GM21723 (cell line): ENCODE results near the gene SLU7.

Source experiments
- ATAC-seq: cut with Tn5 transposase; IDR thresholded peaks from one replicate; pipeline ENCODE4 v1.9.1; 2021; ENCODE audit warnings: mild to moderate bottlenecking, moderate library complexity; ENCODE audit not compliant: unreplicated experiment

The SLU7 gene

DNA sequence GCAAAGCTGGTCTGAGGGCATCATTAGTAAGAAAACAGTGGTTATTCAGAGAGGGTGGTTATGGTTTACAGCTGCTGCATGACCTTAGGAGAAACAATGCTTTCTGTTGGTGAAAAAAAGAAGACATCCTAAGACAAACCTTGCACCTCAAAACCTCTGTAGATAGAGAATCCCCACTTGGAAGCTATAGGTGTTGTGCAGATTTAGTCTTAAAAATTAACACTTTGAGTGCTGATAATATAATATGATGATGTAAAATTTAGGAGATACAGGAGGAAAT lies 1.4 kb upstream of the SLU7 start:
- ATAC-seq: no peak

DNA sequence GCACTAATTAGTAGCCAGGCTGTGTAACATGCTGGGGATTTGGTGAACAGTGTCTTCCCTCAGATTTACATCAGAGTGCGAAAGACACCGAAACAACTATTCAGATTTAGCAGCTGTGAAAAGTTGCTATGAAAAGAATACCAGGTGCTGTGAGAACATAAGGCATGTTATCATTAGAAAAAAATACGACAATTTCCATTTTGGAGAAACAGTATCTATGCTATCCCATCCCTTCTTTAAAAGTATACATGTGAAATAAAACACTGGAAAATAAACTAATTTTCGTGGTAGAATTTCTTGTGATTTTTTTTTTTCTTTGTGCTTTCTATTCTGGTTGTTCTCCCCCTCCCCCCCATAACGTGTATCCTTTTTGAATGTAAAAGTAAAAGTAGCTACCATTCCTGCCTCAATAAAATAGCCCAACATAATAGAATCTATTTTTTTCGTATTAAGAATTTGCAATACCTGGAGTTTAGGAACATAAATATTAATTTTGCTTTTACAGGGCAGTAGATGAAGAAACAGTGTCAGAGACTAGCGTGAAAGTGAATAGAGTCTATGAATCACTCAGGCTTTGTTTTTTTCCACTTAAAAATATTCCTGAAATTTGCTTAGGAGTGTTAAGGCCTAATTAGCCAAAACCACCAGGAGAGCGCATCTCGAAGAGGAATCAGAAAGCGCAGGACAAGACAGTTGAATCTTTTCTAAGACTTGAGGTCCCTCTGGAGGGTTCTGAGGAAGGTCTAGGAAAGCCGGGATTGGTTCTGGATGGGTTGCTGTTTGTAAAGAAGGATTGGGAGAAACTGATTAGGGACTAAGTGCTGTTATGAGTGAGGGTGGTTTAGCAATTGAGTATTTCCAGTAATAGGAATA lies 813 bp upstream of the SLU7 start:
- no peak for ATAC-seq

DNA sequence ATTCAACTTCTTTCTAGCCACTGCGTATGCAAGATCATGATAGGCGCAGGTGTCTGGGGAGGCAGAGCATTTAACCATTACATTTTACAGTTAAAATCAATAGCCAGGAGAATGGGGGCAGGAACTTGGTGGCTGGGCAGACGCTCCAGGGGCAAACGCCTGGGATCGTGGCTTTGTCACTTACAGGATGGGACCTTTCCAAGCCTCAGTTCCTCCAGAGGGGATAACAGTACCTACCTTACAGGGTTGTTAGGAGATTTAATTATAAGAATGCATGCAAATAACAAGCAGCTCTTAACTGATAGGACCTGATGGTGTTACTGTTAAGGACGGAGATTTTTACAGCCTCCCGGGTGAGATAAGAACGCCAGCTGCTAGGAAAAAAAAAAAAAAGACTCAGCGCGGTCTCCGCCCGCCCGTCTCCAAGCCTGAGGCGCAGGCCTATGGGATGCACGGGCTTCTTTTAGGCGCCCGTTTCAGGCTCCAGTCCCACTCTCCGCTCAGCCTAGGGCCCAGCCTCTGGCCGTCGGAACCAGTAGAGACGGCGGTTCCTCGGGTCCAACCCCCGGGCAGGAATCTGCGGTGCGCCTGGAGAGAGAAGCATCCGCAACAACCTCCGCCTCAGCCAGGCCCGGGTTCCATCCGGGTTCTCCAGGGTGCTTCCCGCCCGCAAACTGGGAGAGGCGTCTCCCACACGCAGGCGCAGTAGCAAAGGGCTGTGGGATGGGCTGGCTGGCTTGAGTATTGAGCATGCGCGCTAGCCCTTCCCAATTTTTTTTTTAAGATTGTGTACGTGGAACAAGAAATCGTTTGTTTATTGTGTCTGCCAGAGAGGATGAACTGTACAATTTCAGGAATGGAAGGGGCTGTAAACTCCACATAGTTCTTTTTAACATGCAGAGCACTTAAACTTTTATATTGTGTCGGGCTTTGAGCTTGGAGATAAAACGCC lies 19.2 kb downstream of the SLU7 start, which contains the start of gene FAM200C:
FAM200C (minus strand) TSS at position 653 of the 952 bp plus-strand sequence. CDS start 4,564 bp downstream, outside the sequence.
- peak; percentile 87 for ATAC-seq

DNA sequence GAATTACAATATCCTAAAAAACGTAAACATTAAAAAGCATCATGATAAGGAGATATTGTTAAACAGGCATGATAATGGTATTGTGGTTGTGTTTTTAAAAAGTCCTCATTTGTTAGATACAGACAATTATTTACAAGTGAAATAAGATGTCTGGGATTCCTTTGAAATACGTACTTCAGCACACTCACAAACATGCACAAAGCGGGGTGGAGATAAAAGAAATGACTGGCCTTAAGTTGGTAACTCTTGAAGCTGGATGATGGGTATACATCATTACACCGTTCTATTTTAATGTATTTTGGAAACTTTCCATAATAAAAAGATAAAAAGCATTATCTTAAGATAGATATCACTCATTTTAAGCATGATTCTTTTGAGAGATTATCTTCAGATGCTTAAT lies 20.1 kb downstream of the SLU7 start:
- no peak for ATAC-seq

DNA sequence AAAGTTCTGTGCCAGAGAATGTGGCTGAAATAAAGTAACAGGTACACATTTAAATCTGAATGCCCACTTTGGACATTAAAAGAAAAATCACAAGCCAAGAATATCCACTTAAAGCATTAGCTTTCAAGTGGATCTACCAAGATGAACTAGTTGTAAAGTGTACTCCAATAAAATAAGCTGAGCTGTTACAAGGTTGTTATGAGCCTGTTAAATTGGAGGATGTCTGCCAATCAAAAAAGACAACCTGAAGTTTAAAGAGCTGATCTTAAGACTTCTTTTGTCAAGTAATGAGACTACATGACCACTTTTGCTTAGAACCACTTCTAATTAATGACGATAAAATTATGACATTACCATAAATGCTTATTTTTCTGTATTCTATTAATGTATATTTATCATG lies 21.4 kb downstream of the SLU7 start:
- no peak for ATAC-seq

DNA sequence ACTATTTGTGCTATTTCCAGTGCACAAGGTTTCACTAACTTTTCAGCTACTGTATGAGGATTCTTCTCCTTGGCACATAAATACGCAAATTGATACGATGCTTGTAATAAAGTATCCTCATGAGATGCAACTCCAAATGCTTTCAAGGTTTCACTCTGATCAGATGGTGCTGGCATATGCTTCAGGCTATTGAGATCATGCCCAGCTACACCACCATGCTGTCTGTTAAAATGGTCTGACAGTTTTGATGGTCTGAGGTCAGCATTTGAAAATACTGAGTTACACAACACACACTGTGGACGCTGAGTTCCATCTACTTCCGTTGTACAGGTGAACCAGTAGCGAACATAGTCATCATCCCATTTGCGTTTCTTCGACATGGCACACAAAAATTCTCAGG lies 23.8 kb downstream of the SLU7 start:
- no peak for ATAC-seq

DNA sequence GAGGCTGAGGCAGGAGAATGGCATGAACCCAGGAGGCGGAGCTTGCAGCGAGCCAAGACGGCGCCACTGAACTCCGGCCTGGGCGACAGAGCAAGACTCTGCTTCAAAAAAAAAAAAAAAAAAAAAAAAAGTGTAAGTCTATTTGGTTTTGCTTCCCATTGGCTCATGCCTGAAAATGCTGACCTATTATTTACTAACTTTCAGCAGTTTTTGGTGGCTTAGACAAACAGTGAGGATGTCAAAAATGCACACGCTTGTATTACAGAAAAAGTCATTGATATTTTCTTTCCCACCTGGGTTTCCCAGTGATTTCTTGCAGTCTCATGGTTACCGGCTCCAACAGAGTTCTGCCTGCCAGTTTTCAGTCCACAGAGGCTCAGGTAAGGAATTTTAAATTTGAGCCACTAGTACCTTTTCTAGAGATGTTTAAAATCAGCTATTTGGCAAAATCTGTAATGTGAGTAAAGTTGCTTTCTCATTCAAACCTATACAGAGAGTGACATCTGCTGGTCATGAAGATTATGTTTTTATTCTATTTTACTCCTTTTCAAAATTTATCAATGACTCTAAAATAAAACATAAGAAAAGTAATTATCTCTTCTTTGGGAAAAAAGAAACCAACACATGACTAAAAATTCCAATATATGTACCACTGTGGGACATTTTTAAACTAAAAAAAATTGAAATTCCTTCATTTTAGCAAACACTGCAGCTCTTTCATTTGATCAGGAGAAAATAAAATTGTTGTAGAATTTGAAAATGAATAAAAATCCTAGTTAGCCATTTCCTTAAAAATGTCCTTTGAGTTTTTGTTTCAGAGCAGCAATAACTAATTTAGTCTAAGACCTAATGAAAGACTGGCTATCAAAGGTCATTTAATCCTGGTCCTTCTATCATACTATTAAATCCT lies 27.8 kb downstream of the SLU7 start:
- ATAC-seq: no peak

DNA sequence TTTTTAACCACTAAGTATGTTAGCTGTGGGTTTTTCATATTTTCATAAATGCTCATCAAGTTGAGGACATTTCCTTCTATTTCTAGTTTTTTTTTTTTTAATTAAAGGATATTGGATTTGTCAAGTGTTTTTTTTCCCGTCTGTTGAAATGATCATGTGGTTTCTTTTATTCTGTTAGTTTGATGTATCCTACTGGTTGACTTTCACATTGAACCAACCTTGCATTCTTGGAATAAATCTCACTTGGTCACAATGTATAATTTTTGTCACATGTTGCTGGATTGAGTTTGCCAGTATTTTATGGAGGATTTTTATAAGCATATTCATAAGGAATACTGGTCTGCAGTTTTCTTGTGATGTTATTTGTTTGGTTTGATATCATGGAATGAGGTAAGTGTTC lies 31.4 kb downstream of the SLU7 start:
- ATAC-seq: no peak

DNA sequence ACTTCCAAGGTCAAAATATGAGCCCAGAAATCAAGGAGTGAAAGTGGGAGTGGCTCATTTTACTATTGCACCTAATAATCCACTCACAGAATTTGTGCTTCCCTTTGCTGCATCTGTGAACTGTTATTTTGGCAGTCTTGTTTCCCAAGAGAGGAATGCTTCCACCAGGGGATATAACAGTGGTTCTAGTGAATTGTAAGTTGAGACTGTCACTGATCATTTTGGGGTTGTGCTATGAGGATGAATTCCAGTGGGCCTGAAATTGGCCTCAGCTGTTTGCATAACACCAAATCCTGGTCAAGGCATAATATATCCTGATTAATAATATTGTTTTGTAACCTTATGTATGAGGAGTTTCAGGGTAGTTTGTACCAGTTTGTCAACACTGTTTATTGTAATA lies 33.4 kb downstream of the SLU7 start:
- ATAC-seq: no peak

DNA sequence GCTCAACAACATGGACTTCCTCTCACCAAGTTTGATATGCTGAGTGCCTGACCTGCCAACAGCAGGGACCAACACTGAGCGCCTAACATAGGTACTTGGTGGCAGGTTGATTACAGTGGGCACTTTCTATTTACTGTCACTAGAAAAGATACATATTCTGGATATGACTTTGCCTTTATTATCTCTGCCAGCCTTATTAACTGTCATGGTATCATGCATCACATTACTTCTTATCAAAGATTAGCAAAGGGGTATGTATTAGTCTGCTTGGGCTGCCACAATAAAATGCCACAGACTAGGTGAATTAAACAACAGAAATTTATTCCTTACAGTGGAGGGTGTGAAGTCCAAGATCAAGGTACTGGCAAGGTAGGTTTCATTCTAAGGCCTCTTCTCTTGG lies 34.2 kb downstream of the SLU7 start:
- ATAC-seq: no peak

DNA sequence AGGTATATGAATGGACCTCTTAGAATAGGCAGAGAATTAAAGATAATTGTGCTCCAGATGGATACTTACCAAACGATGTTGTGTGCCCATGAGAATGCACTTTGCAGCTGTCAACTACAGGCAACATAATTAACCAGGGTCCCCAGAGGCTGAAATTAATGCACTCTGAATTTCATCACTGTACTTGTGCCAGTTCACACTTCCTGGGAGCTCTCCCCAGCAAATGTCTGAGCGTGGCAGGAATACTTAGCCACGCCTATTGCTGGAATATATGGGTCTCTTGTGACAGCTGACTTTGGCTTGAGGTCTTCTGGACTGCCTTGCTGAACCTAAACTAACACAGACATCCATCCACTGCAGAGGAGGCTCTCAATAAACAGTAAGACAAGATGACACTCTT lies 36.5 kb downstream of the SLU7 start:
- ATAC-seq: no peak

DNA sequence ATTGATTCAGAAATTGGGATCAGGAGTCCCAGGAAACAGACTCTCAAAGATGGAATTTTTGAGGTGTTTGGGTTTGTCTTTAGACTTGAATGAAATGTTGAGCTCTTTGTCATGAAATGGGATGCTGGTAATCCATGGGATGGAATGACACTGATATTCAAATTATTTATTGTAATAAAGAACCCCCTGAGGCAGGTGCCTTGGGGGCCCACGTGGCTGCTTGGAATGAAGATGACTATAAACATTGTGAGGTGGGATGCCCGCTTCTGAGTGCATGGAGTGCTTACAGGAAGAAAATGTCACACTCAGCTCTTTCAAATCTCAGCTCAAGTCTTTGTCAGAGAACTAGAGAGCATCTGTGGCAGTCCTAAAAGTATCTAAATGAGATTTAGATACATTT lies 38.8 kb downstream of the SLU7 start:
- ATAC-seq: no peak

DNA sequence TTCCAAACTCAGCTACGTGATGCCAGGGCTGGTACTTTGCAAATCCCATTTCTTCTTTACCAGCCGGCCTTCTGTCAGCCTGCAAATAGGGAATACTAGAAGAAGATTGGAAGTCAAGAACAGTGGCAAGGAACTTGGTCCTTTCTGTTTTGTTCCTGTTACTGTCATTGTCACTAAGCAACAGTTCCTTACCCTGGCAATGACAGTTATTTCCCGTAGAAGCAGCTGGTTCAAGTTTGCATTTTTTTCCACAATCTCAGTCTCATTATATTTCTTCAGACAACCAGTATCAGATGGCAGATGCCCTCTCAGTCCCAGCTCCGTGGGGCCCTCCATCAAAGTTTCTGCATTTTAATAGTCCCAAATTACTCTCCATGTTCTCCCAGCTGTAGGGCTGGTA lies 39.4 kb downstream of the SLU7 start:
- ATAC-seq: no peak

DNA sequence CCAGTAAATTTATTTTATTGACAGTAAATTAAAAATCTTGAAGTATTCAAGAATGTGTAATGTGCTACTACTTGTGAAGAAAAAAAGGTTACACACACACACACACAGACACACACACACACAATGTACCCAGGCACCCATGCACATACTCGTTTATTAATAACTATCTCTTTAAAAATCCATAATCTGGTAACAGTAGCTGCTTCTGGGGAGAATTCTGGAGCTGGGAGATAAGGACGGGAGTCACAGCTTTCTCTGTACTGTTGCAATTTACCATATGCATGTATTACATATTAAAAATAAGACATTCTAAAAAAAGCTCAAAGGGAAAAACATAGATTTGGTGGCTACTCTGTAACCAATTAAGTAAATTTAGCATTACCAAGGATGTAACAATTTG lies 40.6 kb downstream of the SLU7 start:
- no peak for ATAC-seq

DNA sequence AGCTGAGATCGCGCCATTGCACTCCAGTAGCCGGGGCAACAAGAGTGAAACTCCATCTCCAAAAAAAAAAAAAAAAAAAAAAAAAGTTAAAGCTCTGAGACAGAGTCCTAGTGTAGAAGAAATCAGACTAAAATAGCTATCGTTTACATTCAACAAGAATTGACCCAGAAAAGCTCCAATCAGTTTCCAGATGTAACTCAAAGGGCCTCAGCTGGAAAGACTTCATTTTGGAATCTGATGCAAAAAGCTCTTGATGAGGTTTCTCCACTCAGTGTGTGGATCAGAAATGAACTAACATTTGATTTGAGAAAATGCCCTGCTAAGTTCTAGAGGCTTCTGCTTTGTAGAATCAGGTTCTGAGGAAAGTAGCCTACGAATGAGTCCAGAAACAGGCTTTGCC lies 41.2 kb downstream of the SLU7 start:
- no peak for ATAC-seq

DNA sequence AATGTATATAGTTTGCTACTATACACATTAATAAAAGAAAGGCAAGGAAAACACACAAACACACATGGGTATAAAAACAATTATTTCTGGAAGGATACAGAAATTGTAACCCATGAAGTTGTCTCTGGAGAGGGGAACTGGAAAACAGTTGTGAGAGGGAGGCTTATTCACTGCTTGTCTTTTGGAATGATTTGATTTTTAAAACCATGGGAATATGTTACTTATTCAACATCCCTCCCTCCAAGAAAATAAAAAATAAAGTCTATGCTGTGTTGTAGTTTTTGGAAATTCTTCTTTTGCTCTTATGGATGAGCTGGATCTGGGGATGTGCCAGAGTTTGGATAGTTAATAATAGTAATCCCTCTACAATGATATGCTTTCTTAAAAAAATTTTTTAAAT lies 42.5 kb downstream of the SLU7 start:
- no peak for ATAC-seq

DNA sequence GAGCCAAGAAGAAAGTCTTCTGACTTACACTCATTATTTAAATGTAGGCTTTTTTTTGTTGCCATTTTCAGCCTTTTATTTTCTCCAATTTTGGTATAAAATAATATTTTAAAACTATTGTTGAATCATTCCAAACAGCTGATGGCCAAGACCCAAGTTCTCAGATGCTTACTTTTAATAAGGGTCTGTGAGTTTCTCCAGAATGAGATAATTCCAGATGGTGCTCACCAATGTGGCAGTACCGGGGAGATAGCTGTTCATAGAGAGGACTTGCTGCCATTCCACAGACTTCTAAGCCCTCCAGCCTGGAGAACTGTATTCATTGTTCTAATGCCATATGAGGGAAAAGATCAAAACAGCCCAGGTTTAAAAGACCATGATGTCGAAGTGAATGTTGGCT lies 43.2 kb downstream of the SLU7 start:
- ATAC-seq: no peak

DNA sequence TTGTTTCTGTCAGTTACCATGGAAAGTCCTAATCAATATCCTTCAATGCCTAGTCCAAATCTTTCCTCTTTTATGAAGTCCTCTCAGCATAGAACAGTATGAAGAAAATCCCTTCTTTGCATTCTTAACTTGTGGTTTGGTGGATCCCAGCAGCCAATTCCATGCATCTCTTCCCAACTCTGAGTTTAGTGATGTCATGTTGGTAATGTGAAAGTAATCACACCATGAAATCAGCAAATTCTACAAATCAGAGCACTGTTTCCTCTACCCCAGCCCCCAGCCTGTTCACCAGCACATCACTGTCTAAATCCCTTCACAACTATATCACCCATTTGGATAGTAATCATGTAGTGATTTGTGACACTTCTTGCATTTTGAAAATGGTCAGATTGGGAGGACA lies 43.7 kb downstream of the SLU7 start:
- ATAC-seq: no peak

DNA sequence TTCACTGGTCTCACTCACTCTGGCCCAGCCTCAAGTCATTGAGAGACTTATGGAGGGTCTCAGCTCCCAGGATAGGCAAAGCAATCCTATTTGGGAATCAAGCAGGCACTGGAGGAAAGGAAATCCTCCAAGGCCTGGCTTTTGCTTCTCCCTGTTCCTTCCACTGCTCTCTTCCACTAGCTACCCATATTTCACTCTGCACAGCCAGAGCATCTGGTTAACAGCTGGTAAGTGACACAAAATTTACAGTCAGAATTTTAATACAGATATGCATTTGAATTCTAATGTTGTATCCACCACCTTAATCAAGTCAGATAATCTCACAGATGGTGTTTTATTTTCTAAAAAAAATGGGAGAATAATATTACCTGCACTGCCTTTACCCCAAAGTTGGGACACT lies 47.6 kb downstream of the SLU7 start:
- ATAC-seq: no peak

DNA sequence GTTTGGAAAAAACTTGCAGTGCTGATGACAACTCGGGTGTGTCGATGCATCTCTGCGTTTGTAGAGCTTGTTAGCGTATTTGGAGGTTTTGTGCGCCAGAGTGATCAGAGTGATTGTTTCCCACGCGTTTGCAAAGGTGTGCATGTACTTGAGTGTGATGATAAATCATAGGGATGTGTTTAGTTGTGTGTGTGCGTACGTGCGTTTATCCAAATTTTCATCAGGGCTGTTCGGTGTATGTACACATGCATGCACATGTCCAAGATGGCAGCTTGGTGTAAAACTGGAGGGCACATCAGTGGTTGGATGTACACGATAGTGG lies 48.2 kb downstream of the SLU7 start:
- no peak for ATAC-seq

DNA sequence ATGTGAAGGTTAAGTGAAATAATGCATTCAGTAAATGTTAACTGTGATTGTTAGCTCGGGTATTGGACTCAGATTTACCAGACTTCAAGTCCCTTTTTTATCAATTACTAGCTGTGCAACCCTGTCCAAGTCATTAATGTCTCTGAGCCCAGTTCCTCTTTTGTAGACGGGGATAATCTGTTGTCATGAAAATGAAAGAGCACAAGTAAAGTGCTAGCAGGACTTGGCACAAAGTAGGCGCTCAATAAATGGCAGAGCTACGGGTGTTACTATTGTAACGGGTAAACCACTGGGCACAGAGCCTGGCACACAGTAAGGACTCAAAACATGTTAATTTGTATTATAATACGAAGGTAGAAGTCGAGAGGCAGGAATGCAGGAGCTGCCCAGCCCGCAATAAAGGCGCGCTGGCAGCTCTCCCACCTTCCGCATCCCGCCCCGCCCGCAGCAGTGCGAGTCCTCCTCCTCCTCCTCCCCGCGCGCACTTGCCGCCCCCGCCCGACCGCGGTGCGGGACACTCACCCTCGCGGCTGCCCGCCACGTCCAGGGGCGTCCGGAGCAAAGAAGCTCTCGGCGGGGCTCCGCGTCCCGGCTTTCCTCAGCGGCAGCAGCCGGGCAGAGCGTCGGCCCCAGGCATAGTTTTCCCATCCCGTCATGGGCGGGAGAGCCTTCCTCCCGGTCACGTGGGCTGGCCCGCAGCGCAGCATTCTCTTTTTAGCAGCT lies 48.7 kb downstream of the SLU7 start, which contains the start of gene C1QTNF2:
C1QTNF2 (minus strand) TSS at position 637 of the 723 bp plus-strand sequence. CDS start 15,615 bp downstream, outside the sequence.
- ATAC-seq: no peak
